T follicular helper cell (primary cell): ENCODE measurements around the gene SCTR.

Experiments used
- DNase-seq: peaks from one replicate; pipeline ENCODE4 v3.0.0-alpha.2; 2020; ENCODE audit warnings: low read depth

Gene SCTR

GRCh38 chr2:119431155-119431975 is 92.9 kb downstream of the SCTR start, which contains the start of gene TMEM37:
Gene TMEM37, plus strand, starts transcription at chr2:119431854. Its CDS starts 50 bp downstream, at chr2:119431904.
- DNase-seq, result no peak

GRCh38 chr2:119430023-119430498 is 94.2 kb downstream of the SCTR start:
- DNase-seq, result no peak

- no peak for DNase-seq
These were observed 94.9 kb downstream of the SCTR start for GRCh38 chr2:119429225-119429981.

- no peak for DNase-seq
These were observed 95.6 kb downstream of the SCTR start for GRCh38 chr2:119428488-119429224.

- no peak for DNase-seq
These were observed 96.5 kb downstream of the SCTR start for GRCh38 chr2:119427756-119428155.

GRCh38 chr2:119426801-119427395 is 97.4 kb downstream of the SCTR start:
- no peak for DNase-seq

- no peak for DNase-seq
These were observed 97.9 kb downstream of the SCTR start for GRCh38 chr2:119426396-119426675.

GRCh38 chr2:119425620-119426395 is 98.5 kb downstream of the SCTR start:
- no peak for DNase-seq

GRCh38 chr2:119425119-119425405 is 99.2 kb downstream of the SCTR start:
- DNase-seq, result no peak

GRCh38 chr2:119424284-119425118 is 99.8 kb downstream of the SCTR start:
- DNase-seq, result no peak

- DNase-seq, result no peak
These were observed 100.5 kb downstream of the SCTR start for GRCh38 chr2:119423811-119424210.

- no peak for DNase-seq
These were observed 101.2 kb downstream of the SCTR start for GRCh38 chr2:119423108-119423444.

- DNase-seq, result no peak
These were observed 101.7 kb downstream of the SCTR start for GRCh38 chr2:119422360-119423107.

GRCh38 chr2:119421741-119422140 is 102.5 kb downstream of the SCTR start:
- DNase-seq, result no peak

GRCh38 chr2:119421304-119421703 is 103.0 kb downstream of the SCTR start:
- DNase-seq, result no peak

GRCh38 chr2:119419803-119420508 is 104.3 kb downstream of the SCTR start:
- no peak for DNase-seq

GRCh38 chr2:119419065-119419464 is 105.2 kb downstream of the SCTR start:
- no peak for DNase-seq

- DNase-seq, result no peak
These were observed 106.4 kb downstream of the SCTR start for GRCh38 chr2:119417908-119418307.

- no peak for DNase-seq
These were observed 107.9 kb downstream of the SCTR start for GRCh38 chr2:119416299-119416923.
